HG03095 (cell line): ENCODE measurements around the gene PANK1.

Source experiments
- ATAC-seq: cut with Tn5 transposase; IDR thresholded peaks from one replicate; pipeline ENCODE4 v1.9.1; 2021; ENCODE audit warnings: moderate library complexity; ENCODE audit not compliant: unreplicated experiment

The PANK1 gene

GRCh38 chr10:89540420-89540949 is 104.6 kb downstream of the PANK1 start:
- ATAC-seq = no peak

- ATAC-seq = no peak
Observed at GRCh38 chr10:89537364-89537763, 107.7 kb downstream of the PANK1 start.

- ATAC-seq = no peak
Observed at GRCh38 chr10:89536013-89536354, 109.1 kb downstream of the PANK1 start.

GRCh38 chr10:89535171-89536012 is 109.7 kb downstream of the PANK1 start, which contains the start of gene SLC16A12:
SLC16A12 (minus strand) TSS chr10:89535594; CDS start chr10:89462578, 73,016 bp downstream.
- no peak for ATAC-seq

GRCh38 chr10:89534826-89535166 is 110.2 kb downstream of the PANK1 start:
- ATAC-seq = no peak
